Endothelial cell of hepatic sinusoid (primary cell): ENCODE measurements around the gene STK33.

ENCODE experiments used
- in situ Hi-C: cut with HindIII; loops from 2 replicates; pipeline ENCODE4 v1.10.0; 2017; ENCODE audit warnings: low sequenced_read_pairs

Gene STK33

GRCh38 chr11:8593935-8594909 is at the start of gene STK33:
STK33 (minus strand) TSS chr11:8594228; CDS start chr11:8474905, 119,323 bp downstream.
- in situ Hi-C loops: loop anchor here (5.0 kb wide), 1 partner anchor 53 kb away; no protein-coding TSS in a partner anchor

GRCh38 chr11:8642196-8642841 is 48.3 kb upstream of the STK33 start:
- in situ Hi-C loops: no loop called here

DNA sequence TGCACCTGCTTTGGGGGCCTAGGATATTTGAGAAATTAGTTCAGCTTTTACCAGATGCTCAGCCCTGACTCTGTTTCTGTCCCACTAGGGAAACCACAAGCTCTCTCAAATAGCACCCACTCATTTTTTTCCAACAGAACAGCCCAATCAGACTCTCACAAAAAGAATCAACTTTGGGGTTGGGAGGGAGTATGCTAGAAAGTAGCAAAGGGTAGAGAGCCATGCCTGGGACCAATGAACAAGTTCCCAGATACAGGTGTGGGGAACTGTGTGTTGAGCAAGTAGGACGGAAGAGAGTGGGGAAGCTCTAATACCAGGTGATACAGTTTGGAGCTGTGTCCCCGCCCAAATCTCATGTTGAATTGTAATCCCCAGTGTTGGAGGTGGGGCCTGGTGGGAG is 47.3 kb upstream of the STK33 start:
- in situ Hi-C loops: no loop called here

DNA sequence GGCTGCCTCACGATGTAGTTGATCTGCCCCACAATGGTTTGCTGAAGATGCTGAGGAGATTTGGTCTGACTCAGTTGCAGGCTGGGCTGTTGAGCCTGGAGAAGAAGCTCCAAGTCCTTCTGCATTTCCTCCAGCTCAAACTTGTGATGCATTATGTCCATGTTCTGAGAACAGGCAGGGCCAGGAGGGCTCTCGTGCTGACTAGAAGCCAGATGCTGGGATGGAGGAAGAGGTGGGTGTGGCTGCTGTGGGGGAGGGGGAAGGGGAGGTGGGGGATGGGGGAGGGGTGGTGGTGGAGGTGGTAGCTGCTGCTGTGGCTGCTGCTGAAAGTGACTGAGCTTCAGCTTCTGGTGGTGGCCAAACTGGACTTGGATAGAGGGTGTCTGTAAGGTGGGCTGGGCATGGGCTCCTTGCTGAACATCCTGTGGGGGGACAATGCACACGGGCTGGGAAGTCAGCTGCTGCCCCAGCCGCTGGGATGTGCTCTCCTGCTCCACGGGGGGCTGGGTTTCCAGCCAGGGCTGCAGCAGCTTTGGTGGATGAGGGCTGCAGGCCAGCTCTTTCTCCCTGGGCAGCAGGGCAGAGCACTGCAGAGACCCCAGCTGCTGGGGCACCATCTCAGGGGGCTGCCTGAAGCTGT is 46.4 kb upstream of the STK33 start:
- in situ Hi-C loops: no loop called here

- in situ Hi-C loops: no loop called here
Measured at GRCh38 chr11:8639655-8640054, 45.6 kb upstream of the STK33 start.

- in situ Hi-C loops: no loop called here
Measured at GRCh38 chr11:8638300-8638699, 44.3 kb upstream of the STK33 start.

DNA sequence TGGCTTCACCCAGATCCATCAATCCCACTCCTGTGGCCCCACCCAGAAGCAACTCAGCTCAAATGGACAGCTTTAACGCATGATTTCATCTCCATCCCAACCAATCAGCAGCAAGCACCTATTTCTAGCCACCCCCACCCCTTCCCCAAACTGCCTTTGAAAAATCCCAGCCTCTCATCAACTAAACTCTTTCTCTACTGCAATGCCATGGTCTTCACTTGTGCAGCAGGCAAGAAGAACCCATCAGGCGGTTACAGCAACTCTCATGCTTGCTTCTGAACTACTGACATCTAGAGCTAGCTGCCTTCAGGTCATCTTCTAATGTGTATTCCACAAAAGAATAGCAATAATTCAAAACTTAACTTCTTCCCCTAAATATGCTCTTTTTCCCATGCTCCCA is 42.1 kb upstream of the STK33 start:
- in situ Hi-C loops: no loop called here

DNA sequence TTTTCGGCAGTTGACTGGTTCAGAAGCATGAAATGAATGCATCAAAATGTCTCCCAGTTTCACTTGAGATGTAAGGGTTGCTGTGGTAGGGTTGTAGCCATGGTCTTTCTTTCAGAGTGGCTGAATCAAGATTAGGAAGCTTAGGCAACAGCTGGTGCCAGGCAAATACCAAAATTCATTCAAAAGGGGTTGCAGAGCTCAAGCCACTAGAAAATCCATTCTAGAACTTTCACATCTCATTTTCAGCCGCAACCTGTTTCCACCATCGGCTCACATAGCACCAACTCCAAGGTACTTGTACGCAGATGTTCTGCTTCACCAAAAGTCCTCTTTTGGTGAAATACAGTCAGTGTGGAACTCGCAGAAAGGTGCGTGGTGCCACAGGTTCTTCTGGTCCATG is 40.5 kb upstream of the STK33 start:
- in situ Hi-C loops: no loop called here

GRCh38 chr11:8631395-8632118 is 37.5 kb upstream of the STK33 start:
- in situ Hi-C loops: no loop called here

DNA sequence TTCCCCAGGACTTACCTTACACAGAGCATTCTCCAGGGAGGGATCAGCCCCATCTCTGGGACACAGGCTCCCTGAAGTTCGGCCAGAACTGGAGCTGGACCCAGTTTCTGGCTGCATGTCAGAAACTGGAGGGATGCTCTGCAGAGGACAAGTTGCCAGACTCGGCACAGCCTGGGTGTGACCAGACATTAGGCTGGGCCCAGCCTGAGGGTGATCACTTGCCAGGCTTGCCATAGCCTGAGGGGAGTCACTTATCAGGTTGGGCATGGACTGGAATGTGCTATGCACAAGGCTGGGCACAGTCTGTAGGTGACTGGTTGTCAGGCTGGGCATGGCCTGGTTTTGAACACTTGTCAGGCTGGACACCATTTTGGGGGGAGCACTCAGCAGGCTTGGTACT is 30.7 kb upstream of the STK33 start:
- in situ Hi-C loops: no loop called here

GRCh38 chr11:8621147-8621546 is 27.1 kb upstream of the STK33 start:
- in situ Hi-C loops: no loop called here

- in situ Hi-C loops: no loop called here
Measured at GRCh38 chr11:8617063-8617462, 23.0 kb upstream of the STK33 start.

DNA sequence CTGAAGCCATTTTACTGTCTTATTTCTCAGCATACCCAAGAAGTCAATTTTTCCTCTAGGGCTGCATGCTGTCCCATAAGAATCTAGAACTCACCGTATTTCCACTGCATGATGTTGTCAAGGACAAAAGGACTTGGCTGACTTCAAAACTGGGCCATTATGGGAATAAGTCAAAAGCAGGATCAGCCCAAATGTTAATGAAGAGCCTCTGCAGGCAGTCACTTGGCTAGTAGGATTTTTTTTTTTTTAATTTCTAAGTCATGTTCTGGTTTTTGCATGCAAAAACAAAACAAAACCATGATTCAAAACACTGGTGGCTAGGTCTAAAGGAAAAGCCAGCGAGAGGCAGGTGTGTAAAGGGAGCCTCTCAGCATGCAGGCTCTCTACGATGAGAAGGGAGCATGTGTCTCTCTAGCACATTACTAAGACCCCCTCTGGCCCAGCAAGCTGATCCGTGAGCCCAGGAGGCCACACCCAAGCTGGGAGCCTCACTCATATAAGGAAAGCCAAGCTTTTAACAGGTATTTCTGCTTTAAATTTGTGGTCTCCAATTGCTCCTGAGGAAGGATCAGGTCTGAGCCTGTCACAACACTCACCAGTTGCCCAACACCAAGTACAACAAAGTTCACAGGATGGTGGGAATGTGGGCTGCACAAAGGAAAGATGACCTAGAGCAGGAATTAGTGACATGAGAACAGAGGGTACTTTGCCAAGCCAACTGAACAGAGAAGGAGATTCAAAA is 21.4 kb upstream of the STK33 start:
- in situ Hi-C loops: no loop called here

DNA sequence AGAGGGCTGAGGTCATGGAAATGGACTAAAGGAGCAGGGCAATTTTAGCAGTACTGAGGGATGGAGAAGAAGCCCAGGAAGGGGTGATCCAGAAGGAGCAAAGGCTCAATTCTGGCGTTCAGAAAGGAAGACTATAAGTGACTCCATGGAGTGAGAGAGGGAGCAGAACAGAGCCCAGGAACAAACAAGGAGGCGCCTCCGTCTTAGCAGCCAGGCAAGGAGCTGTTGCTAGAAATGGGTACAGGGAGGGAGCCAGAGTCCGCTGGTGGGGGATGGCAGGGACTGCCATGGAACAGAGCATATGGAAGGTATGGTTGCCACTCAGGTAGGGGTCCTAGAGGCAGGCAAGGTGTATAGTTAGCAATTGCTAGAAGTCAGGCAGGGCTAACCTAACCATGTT is 20.5 kb upstream of the STK33 start:
- in situ Hi-C loops: no loop called here

DNA sequence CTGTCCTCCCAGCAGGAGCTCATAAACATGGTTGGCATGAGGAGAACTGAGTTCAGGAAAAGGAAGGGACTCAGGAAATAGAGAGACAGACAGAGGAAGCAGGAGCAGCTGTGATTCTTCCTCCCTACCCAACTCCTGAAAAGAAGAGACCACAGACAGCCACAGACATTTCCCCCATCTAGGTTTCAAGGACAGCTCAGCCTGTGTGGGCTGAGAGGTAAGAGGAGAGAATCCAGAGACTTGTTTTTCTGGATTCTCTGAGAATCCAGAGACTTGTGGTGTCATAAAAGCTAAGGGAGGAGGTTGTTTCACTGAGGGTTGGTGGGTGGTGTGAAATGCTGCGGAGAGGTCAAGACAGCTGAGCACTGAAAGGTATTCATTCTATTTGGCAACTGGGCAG is 19.0 kb upstream of the STK33 start:
- in situ Hi-C loops: no loop called here

DNA sequence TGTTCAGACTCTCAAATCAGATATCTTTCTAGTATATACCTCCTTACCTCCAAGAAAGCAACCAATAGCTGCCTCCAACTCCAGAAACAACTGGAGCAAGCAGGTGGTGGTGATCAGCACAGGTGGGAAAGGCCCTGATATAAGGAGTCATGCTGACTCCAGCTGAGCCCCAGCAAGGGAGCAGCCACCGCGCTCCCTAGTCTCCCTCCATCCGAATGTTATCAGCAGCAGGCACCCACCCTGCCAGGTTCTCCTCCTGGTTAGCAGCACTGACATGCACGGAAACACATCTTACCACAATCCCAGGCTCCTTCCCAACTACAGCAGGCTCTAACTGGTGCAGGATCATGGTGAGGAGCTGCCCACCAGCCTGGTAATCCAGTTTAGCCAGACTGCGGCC is 18.5 kb upstream of the STK33 start:
- in situ Hi-C loops: no loop called here

- in situ Hi-C loops: no loop called here
Measured at GRCh38 chr11:8610532-8611116, 16.6 kb upstream of the STK33 start.

- in situ Hi-C loops: no loop called here
Measured at GRCh38 chr11:8608652-8609051, 14.6 kb upstream of the STK33 start.

GRCh38 chr11:8605971-8606563 is 12.0 kb upstream of the STK33 start:
- in situ Hi-C loops: no loop called here
